Lower leg skin (tissue), 3 donors: ENCODE data around the gene SPINDOC.

Experiments
- POLR2A ChIP-seq, 2 donors: fragments of 450-650 bp; IDR thresholded peaks; one replicate each; pipeline ENCODE4 v1.6.1; 2016 to 2017; ENCODE audit warnings: antibody characterized with exemption in 2 of 2, mild to moderate bottlenecking in 1 of 2, moderate library complexity in 1 of 2
- TF ChIP-seq, protein P1 (sequence below), 3 donors: fragments of 450-650 bp; IDR thresholded peaks; one replicate each; pipeline ENCODE4 v1.5.1; 2016; ENCODE audit warnings: antibody characterized with exemption in 3 of 3, mild to moderate bottlenecking in 3 of 3, moderate library complexity in 2 of 3

DNA sequence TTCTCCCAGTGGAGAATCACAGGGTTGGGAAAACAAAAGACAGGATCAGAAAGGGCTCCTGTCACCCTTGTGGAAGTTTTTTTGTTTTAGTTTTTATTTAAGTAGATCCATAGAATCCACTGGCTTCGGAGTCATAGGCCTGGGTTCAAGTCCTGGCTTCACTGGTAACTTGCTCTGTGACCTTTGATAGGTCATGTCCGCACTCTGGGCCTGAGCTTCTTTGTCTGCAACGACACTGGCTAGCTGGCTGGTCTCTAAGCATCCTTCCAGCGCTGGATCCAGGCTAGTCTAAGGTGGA is 46.0 kb upstream of the SPINDOC start:
- TF ChIP-seq, protein P1, sequence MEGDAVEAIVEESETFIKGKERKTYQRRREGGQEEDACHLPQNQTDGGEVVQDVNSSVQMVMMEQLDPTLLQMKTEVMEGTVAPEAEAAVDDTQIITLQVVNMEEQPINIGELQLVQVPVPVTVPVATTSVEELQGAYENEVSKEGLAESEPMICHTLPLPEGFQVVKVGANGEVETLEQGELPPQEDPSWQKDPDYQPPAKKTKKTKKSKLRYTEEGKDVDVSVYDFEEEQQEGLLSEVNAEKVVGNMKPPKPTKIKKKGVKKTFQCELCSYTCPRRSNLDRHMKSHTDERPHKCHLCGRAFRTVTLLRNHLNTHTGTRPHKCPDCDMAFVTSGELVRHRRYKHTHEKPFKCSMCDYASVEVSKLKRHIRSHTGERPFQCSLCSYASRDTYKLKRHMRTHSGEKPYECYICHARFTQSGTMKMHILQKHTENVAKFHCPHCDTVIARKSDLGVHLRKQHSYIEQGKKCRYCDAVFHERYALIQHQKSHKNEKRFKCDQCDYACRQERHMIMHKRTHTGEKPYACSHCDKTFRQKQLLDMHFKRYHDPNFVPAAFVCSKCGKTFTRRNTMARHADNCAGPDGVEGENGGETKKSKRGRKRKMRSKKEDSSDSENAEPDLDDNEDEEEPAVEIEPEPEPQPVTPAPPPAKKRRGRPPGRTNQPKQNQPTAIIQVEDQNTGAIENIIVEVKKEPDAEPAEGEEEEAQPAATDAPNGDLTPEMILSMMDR (IDR thresholded peaks at IDR 0.05), result no peak
- TF ChIP-seq POLR2A (IDR thresholded peaks at IDR 0.05), result no peak
